GM13976 (cell line): ENCODE results near the gene FEM1B.

Source experiments
- DNase-seq: peaks from one replicate; pipeline ENCODE4 v3.0.0; 2012; ENCODE audit warnings: low spot score
- CTCF ChIP-seq: IDR thresholded peaks from 2 replicates; pipeline ENCODE4 v1.5.1; 2012; ENCODE audit warnings: borderline replicate concordance, mild to moderate bottlenecking; ENCODE audit not compliant: insufficient read depth; ENCODE audit errors: extremely low read depth, missing control alignments, control extremely low read depth
- in situ Hi-C: fragments of 300-500 bp; cut with MboI; formaldehyde crosslinking; loops from one replicate; pipeline ENCODE4 v1.12.0; 2022; ENCODE audit warnings: low sequenced_read_pairs, mixed read lengths, inconsistent platforms; ENCODE audit not compliant: unreplicated experiment

FEM1B gene

GRCh38 chr15:68343579-68344225 lies 66.2 kb downstream of the FEM1B start:
- in situ Hi-C loops: no loop called here
- no peak for DNase-seq
- no peak for TF ChIP-seq CTCF

DNA sequence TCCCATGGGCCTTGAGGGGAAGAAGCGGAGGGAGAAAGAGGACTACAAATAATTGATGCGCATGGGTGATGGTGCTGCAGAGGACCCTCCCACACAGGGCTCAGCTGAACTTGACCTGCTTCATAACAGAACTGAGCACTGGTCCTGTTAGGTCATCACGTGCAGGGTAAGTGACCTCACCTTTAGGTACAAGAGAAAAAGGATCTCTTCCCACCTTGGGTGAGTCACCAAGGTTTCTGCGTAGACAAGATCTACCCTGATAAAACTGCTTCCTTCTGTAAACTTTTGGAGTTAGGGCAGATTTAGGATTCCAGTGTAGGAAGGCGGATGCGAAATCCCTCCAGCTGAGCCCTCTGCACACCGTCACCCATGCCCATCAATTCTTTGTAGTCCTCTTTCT lies 67.1 kb downstream of the FEM1B start:
- no peak for TF ChIP-seq CTCF
- in situ Hi-C loops: no loop called here
- no peak for DNase-seq
